Caco-2 (cell line): ENCODE results near the gene BCOR. TPM values are rescaled to one million over a fixed set of nuclear protein-coding genes. Genes with fewer than 3 reads are reported as not detected.

ENCODE experiments used
- BruUV-seq: library from RNA; stranded (reverse); fragments of 400-500 nt; replicated peaks from 2 replicates; lab custom pipeline; 2021; lab: Mats Ljungman, UMichigan
- CTCF ChIA-PET: fragments of 300-600 bp; sonication (Branson Sonifier 250); formaldehyde crosslinking; loops from one replicate; lab custom pipeline; 2022; ENCODE audit warnings: antibody characterized with exemption; lab: Charles Lee
- POLR2A ChIA-PET: fragments of 300-600 bp; sonication (Branson Sonifier 250); formaldehyde crosslinking; loops from one replicate; lab custom pipeline; 2022; ENCODE audit warnings: antibody characterized with exemption; lab: Charles Lee
- DNase-seq, 2 experiments: peaks; one replicate each; pipeline versions ENCODE4 v3.0.0 to v3.0.0-alpha.2; 2020 to 2022
- H3K27me3 ChIP-seq: replicated peaks from 2 replicates; pipeline ENCODE4 v1.6.0; 2011; ENCODE audit warnings: low read length; ENCODE audit not compliant: control insufficient read depth, insufficient read depth
- H3K36me3 ChIP-seq: 2 replicates; pipeline ENCODE4 v1.5.1; 2011; ENCODE audit warnings: low read length; ENCODE audit not compliant: control insufficient read depth, insufficient read depth
- H3K4me1 ChIP-seq: fragments of 250-450 bp; sonication (Bioruptor Pico); 2 replicates; pipeline ENCODE4 v1.5.1; 2020; ENCODE audit warnings: mild to moderate bottlenecking
- H3K4me3 ChIP-seq: 2 replicates; pipeline ENCODE4 v1.5.1; 2011; ENCODE audit warnings: low read depth, mild to moderate bottlenecking, control low read depth, low read length
- H3K9me3 ChIP-seq: fragments of 250-450 bp; sonication (Bioruptor Pico); 2 replicates; pipeline ENCODE4 v1.5.1; 2020; ENCODE audit warnings: mild to moderate bottlenecking, moderate library complexity
- H3K27ac Mint-ChIP-seq: one replicate; pipeline ENCODE4 v1.8.0; 2022; ENCODE audit warnings: mixed read lengths; ENCODE audit not compliant: unreplicated experiment
- H3K27me3 Mint-ChIP-seq: one replicate; pipeline ENCODE4 v1.8.0; 2022; ENCODE audit warnings: mixed read lengths; ENCODE audit not compliant: insufficient read depth, unreplicated experiment
- H3K36me3 Mint-ChIP-seq: one replicate; pipeline ENCODE4 v1.8.0; 2022; ENCODE audit warnings: mild to moderate bottlenecking, mixed read lengths; ENCODE audit not compliant: insufficient read depth, unreplicated experiment
- H3K4me1 Mint-ChIP-seq: one replicate; pipeline ENCODE4 v1.8.0; 2022; ENCODE audit warnings: low read depth, mixed read lengths; ENCODE audit not compliant: unreplicated experiment
- H3K4me3 Mint-ChIP-seq: one replicate; pipeline ENCODE4 v1.8.0; 2022; ENCODE audit warnings: mild to moderate bottlenecking, moderate library complexity, mixed read lengths; ENCODE audit not compliant: unreplicated experiment
- H3K9me3 Mint-ChIP-seq: one replicate; pipeline ENCODE4 v1.8.0; 2022; ENCODE audit warnings: mixed read lengths; ENCODE audit not compliant: unreplicated experiment
- intact Hi-C: fragments of 100-400 bp; cut with micrococcal nuclease; formaldehyde crosslinking; loops from one replicate; pipeline ENCODE4 v1.10.0; 2022; ENCODE audit not compliant: unreplicated experiment
- total RNA-seq: library from RNA; stranded (reverse); gene quantifications from 2 replicates; pipeline ENCODE4 v1.2.3, GENCODE V29; 2022
- TF ChIP-seq, protein P1 (sequence below), 2 experiments: fragments of 200-600 bp in 1 of 2; IDR thresholded peaks; 1 replicate in 1 of 2; 2 replicates in 1 of 2; pipeline versions ENCODE4 v1.5.1 to v1.8.0; 2011 to 2022; ENCODE audit warnings: antibody characterized with exemption in 1 of 2, control low read depth in 1 of 2, inconsistent platforms in 1 of 2, low read depth in 1 of 2, low read length in 1 of 2, mild to moderate bottlenecking in 1 of 2, moderate library complexity in 1 of 2; ENCODE audit not compliant: insufficient read depth in 1 of 2, severe bottlenecking in 1 of 2, unreplicated experiment in 1 of 2

Gene BCOR
- total RNA-seq, 1 experiment from 2014 or later, result 16.2 TPM

DNA sequence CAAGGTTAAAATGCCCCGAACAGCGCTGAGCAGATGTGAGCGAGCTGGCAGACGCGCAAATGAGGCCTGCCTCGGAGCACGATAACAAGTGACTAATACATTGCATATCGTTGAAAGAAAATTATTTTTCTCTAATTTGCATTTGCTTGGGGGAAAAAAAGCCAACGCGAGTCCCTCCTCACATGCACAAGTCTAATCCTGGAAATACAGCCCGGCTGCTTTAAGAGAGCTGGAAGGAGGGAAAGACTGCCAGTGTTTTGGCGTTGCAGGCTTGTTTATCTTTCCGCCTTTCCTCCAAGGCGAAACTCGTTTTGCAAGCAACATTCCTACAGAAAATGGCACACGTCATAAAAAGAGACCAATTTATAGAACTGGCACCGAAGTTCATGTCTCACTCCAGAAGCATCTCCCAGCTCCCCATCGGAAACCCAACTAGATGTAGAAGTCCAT lies 12.6 kb downstream of the BCOR start:
- BruUV-seq, result no TSS peak
- Histone ChIP-seq H3K36me3 (no peaks in the 10 kb centered on the region), H3K4me3 (no peak overlapping the region), H3K9me3 (no peaks in the 10 kb centered on the region), H3K4me1 (peaks cover 14% of the 10 kb centered on the region), H3K27me3 (no peaks in the 10 kb centered on the region)
- intact Hi-C loops, result no loop called here
- DNase-seq, result peak in 1 of 2 experiments; percentile 14
- POLR2A ChIA-PET, result no interaction called here
- Mint-ChIP-seq H3K36me3 (no peaks in the 10 kb centered on the region), H3K27me3 (no peaks in the 10 kb centered on the region), H3K9me3 (no peaks in the 10 kb centered on the region), H3K4me3 (no peak overlapping the region), H3K27ac (no peak overlapping the region), H3K4me1 (no peaks in the 10 kb centered on the region)
- CTCF ChIA-PET, result no interaction called here
- TF ChIP-seq, protein P1, sequence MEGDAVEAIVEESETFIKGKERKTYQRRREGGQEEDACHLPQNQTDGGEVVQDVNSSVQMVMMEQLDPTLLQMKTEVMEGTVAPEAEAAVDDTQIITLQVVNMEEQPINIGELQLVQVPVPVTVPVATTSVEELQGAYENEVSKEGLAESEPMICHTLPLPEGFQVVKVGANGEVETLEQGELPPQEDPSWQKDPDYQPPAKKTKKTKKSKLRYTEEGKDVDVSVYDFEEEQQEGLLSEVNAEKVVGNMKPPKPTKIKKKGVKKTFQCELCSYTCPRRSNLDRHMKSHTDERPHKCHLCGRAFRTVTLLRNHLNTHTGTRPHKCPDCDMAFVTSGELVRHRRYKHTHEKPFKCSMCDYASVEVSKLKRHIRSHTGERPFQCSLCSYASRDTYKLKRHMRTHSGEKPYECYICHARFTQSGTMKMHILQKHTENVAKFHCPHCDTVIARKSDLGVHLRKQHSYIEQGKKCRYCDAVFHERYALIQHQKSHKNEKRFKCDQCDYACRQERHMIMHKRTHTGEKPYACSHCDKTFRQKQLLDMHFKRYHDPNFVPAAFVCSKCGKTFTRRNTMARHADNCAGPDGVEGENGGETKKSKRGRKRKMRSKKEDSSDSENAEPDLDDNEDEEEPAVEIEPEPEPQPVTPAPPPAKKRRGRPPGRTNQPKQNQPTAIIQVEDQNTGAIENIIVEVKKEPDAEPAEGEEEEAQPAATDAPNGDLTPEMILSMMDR (IDR thresholded peaks at IDR 0.05; ENCODE audit: insufficient read depth in 1 of 2, low read depth in 1 of 2, low read length in 1 of 2, severe bottlenecking in 1 of 2, unreplicated experiment in 1 of 2), result no peak

DNA sequence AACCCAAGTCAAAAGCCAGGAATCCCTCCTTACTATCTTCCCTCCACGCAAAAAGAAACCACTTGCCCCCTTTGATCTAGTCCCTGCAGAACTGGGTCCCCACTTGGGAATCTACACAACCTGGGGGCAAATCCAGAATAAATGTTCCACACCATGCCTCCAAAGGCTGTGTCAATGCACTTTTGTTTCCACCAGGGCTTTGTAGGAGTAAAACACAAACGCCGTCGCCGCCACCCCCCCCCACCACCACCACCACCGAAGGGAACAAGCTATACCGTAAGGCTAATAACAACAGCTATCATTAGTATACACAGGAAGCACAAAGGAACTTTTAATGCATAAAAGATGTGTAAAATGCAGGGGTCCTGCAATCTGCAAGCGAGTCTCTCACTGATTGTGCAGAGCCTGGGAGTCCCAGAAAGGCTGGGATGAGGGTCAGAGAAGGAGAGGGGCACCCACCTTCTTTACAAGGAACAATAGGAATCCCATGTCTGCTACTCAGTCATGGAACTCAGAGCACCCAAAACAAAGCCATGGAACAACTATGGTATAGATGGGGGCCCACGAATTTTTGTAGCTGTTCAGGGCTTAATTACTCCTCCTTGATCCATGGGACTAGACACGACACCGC lies 13.2 kb downstream of the BCOR start:
- ChIA-PET POLR2A (no interaction called here), CTCF (no interaction called here)
- no TSS peak for BruUV-seq
- no peak for DNase-seq
- H3K4me3 Mint-ChIP-seq, result no peak overlapping the region
- TF ChIP-seq, protein P1 (IDR thresholded peaks at IDR 0.05; ENCODE audit: insufficient read depth in 1 of 2, low read depth in 1 of 2, low read length in 1 of 2, severe bottlenecking in 1 of 2, unreplicated experiment in 1 of 2), result no peak
- H3K9me3 Mint-ChIP-seq, result no peaks in the 10 kb centered on the region
- intact Hi-C loops, result no loop called here
- Histone ChIP-seq H3K9me3 (no peaks in the 10 kb centered on the region), H3K27me3 (no peaks in the 10 kb centered on the region), H3K4me3 (no peak overlapping the region), H3K36me3 (no peaks in the 10 kb centered on the region), H3K4me1 (peaks cover 14% of the 10 kb centered on the region)
- no peaks in the 10 kb centered on the region for H3K4me1 Mint-ChIP-seq
- no peaks in the 10 kb centered on the region for H3K27me3 Mint-ChIP-seq
- H3K27ac Mint-ChIP-seq, result no peak overlapping the region
- no peaks in the 10 kb centered on the region for H3K36me3 Mint-ChIP-seq

GRCh38 chrX:40083979-40084359 lies 13.8 kb downstream of the BCOR start:
- BruUV-seq, result no TSS peak
- DNase-seq, result no peak
- Histone ChIP-seq H3K9me3 (no peaks in the 10 kb centered on the region), H3K27me3 (no peaks in the 10 kb centered on the region), H3K4me1 (peaks cover 14% of the 10 kb centered on the region), H3K36me3 (no peaks in the 10 kb centered on the region), H3K4me3 (no peak overlapping the region)
- Mint-ChIP-seq H3K27ac (no peak overlapping the region), H3K4me3 (no peak overlapping the region), H3K36me3 (no peaks in the 10 kb centered on the region), H3K27me3 (no peaks in the 10 kb centered on the region), H3K4me1 (no peaks in the 10 kb centered on the region), H3K9me3 (no peaks in the 10 kb centered on the region)
- CTCF ChIA-PET, result no interaction called here
- POLR2A ChIA-PET, result no interaction called here
- intact Hi-C loops, result no loop called here
- TF ChIP-seq, protein P1 (IDR thresholded peaks at IDR 0.05; ENCODE audit: insufficient read depth in 1 of 2, low read depth in 1 of 2, low read length in 1 of 2, severe bottlenecking in 1 of 2, unreplicated experiment in 1 of 2), result no peak
